Germinal center (tissue), 1 donor: ENCODE results near the gene CDH20.

ENCODE experiments used
- DNase-seq: peaks from one replicate; pipeline ENCODE4 v3.0.0; 2012; ENCODE audit warnings: mixed read lengths, low spot score

CDH20 gene

GRCh38 chr18:61333271-61333745, at the start of gene CDH20:
CDH20 (plus strand) TSS chr18:61333430.
- no peak for DNase-seq

- no peak for DNase-seq
Observed at GRCh38 chr18:61284039-61284438, 49.2 kb upstream of the CDH20 start.

GRCh38 chr18:61285777-61286176, 47.5 kb upstream of the CDH20 start:
- no peak for DNase-seq

- DNase-seq: no peak
Observed at GRCh38 chr18:61286867-61287266, 46.4 kb upstream of the CDH20 start.

- DNase-seq: no peak
Observed at GRCh38 chr18:61290616-61291015, 42.6 kb upstream of the CDH20 start.

- no peak for DNase-seq
Observed at GRCh38 chr18:61292280-61293035, 40.8 kb upstream of the CDH20 start.

- no peak for DNase-seq
Observed at GRCh38 chr18:61295153-61295552, 38.1 kb upstream of the CDH20 start.

GRCh38 chr18:61308004-61308403, 25.2 kb upstream of the CDH20 start:
- no peak for DNase-seq

- no peak for DNase-seq
Observed at GRCh38 chr18:61308795-61309393, 24.3 kb upstream of the CDH20 start.

GRCh38 chr18:61322265-61322873, 10.9 kb upstream of the CDH20 start:
- DNase-seq: peak; percentile 51

- DNase-seq: no peak
Observed at GRCh38 chr18:61323951-61324350, 9.3 kb upstream of the CDH20 start.

- DNase-seq: no peak
Observed at GRCh38 chr18:61326407-61326806, 6.8 kb upstream of the CDH20 start.

GRCh38 chr18:61329398-61329797, 3.8 kb upstream of the CDH20 start:
- DNase-seq: no peak

GRCh38 chr18:61331051-61331450, 2.2 kb upstream of the CDH20 start:
- no peak for DNase-seq

- no peak for DNase-seq
Observed at GRCh38 chr18:61333746-61334490, 688 bp downstream of the CDH20 start.

GRCh38 chr18:61334491-61334850, 1.2 kb downstream of the CDH20 start:
- no peak for DNase-seq

GRCh38 chr18:61334951-61335683, 1.9 kb downstream of the CDH20 start:
- no peak for DNase-seq

GRCh38 chr18:61335684-61336555, 2.7 kb downstream of the CDH20 start:
- DNase-seq: no peak

- no peak for DNase-seq
Observed at GRCh38 chr18:61336766-61337165, 3.5 kb downstream of the CDH20 start.

GRCh38 chr18:61337527-61337926, 4.3 kb downstream of the CDH20 start:
- no peak for DNase-seq

GRCh38 chr18:61340148-61340547, 6.9 kb downstream of the CDH20 start:
- no peak for DNase-seq
